Measurements from ENCODE around the gene CD200R1L. TPM values are rescaled to one million over a fixed set of nuclear protein-coding genes. Genes with fewer than 3 reads are reported as not detected.
"Not testable (repeated sequence)": the region's sequence is repeated elsewhere in the genome, so short reads cannot be mapped to it uniquely, and the experiment has no call there.

CD200R1L gene, protein sequence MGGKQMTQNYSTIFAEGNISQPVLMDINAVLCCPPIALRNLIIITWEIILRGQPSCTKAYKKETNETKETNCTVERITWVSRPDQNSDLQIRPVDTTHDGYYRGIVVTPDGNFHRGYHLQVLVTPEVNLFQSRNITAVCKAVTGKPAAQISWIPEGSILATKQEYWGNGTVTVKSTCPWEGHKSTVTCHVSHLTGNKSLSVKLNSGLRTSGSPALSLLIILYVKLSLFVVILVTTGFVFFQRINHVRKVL
- not detected for total RNA-seq

- ATAC-seq (no peak), DNase-seq (ENCODE audit: low spot score) (no peak)
Observed at GRCh38 chr3:112846764-112847163, at the start of gene CD200R1L. Gene CD200R1L (minus strand): TSS chr3:112846864. CDS start chr3:112829367, 17,497 bp downstream.

DNA sequence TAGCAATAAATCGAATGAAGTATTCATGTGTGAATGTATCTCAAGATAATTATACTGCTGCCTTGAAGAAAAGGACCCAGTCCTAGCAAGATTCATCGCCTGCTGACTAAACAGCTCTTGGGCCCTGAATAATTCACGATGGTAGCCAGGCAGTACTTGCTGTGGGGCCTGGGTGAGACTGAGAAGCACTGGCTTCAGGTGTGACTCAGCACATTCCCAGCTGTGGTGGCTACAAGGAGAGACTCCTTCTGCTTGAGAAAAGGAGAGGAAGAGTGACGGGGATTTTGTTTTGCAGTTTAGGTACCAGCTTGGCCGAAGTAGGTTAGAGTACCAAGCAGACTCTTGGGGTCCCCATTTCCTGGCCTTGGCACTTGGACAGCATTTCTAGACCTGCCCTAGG lies 47.6 kb upstream of the CD200R1L start:
- no peak for DNase-seq (ENCODE audit: low spot score)
- ATAC-seq = no peak

DNA sequence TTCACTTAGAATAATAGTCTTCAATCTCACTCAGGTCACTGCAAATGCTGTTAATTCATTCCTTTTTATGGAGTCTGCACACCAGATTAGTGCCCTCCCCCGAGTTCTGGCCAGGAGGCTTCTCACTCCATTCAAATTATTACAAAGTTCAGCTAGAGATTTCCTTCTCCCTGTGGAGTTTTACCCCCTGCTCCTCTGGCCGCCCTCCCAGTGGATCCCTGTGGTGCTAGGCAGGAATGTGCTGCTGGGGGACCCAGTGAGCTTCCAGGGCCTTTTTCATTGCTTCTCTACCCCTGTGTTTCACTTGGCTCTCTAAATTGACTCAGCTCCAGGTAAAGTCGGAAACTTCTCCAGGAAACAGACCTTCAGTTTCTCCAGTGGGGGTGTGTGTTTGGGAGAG lies 42.7 kb upstream of the CD200R1L start:
- no peak for ATAC-seq
- DNase-seq (ENCODE audit: low spot score) = no peak

- no peak for ATAC-seq
- no peak for DNase-seq (ENCODE audit: low spot score)
Observed at GRCh38 chr3:112888381-112889085, 41.9 kb upstream of the CD200R1L start.

- DNase-seq (ENCODE audit: low spot score) = no peak
- no peak for ATAC-seq
Observed at GRCh38 chr3:112884678-112885290, 38.1 kb upstream of the CD200R1L start.

GRCh38 chr3:112881891-112882290 lies 35.2 kb upstream of the CD200R1L start:
- no peak for ATAC-seq
- DNase-seq (ENCODE audit: low spot score) = no peak

DNA sequence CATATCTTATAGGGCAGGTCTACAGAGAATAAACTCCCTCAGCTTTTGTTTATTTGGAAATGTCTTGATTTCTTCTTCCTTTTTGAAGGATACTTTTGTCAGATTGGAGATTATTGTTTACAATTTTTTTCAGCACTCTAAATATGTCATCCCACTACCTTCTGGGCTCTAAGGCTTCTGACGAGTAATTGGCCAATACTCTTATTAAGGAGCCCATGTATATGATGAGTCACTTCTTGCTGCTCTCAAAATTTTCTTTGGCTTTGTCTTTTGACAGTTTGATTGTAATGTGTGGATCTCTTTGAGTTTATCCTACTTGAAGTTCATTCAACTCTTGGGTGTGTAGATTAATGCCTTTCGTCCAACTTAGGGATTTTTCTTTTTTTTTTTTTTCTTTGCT lies 28.9 kb upstream of the CD200R1L start:
- DNase-seq (ENCODE audit: low spot score) (no peak), ATAC-seq (no peak)

DNA sequence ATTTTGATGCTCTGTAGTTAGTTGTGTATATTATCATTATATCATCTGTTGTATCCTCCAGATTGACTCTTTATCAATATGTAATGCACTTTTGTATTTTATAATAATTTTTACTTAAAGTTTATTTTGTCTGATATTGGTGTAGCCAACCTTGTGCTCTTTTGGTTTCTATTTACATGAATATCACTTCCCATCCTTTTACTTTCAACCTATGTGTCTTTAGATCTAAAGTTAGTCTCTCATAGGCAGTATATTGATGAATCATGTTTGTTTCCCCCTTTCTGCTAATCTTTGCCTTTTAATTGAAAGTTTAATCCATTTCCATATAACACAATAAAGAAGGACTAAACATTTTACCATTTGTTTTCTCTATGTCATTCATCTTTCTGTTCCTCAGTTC lies 28.1 kb upstream of the CD200R1L start:
- ATAC-seq (no peak), DNase-seq (ENCODE audit: low spot score) (no peak)

- DNase-seq (ENCODE audit: low spot score) (no peak), ATAC-seq (no peak)
Observed at GRCh38 chr3:112873632-112874031, 27.0 kb upstream of the CD200R1L start.

GRCh38 chr3:112871735-112872134 lies 25.1 kb upstream of the CD200R1L start:
- ATAC-seq (no peak), DNase-seq (ENCODE audit: low spot score) (no peak)

DNA sequence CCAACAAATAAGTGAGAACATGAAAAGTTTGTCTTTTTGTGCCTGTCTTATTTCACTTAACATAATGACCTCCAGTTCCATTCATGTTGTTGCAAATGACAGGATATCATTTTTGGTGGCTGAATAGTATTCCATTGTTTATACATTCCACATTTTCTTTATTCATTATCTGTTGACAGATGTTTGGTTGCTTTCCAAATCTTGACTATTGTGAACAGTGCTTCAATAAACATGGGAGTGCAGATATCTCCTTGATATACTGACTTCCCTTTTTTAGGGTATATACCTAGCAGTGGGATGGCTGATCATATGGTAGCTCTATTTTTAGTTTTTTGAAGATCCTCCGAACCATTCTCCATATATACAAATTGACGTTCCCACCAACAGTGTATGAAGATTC lies 19.1 kb upstream of the CD200R1L start:
- no peak for DNase-seq (ENCODE audit: low spot score)
- ATAC-seq = no peak

DNA sequence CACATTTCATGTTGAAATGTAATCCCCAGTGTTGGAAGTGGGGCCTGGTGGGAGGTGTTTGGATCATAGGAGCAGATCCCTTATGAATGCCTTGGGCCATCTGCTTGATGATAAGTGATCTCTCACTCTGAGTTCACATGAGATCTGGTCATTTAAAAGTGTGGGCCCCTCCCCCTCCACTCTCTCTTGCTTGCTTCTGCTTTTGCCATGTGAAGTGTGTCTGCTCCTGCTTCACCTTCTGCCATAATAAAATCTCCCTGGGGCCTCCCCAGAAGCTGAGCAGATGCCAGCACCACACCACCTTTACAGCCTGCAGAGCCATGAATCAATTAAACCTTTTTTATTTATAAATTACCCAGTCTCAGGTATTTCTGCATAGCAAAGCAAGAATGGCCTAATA lies 14.2 kb upstream of the CD200R1L start:
- DNase-seq (ENCODE audit: low spot score) = no peak
- ATAC-seq = no peak

DNA sequence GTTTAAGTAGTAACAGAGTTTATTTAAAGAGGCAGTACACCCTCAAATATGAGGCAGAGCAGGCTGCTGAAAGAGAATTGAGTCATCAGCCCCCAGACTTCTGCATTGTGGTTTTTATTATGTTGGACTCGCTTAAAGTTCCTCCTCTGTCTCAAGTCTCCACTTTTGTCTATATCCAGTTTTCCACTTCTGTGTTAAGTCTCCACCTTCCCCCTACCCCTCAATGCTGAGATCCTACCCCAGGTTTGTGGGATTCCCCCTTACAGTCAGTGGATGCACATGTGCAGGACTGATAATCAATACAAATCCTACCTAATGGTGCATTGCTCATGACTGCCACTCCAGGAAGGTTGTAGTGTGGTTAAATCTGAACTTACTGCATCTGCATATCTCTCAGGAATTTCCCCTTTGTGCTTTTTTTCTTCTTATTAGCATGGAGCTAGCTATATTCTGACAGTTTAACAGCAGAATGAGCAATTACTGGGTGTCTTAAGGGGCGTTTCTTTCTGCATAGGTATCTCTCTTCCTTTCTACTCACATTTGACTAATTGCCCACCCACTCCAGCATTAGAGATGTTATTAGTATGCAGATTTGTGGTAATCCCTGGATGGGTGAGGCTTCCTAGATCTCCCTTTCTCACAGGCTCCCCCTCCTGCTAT lies 11.9 kb upstream of the CD200R1L start:
- ATAC-seq = peak; percentile 16
- no peak for DNase-seq (ENCODE audit: low spot score)

- DNase-seq (ENCODE audit: low spot score) (no peak), ATAC-seq (no peak)
Observed at GRCh38 chr3:112857526-112857925, 10.9 kb upstream of the CD200R1L start.

DNA sequence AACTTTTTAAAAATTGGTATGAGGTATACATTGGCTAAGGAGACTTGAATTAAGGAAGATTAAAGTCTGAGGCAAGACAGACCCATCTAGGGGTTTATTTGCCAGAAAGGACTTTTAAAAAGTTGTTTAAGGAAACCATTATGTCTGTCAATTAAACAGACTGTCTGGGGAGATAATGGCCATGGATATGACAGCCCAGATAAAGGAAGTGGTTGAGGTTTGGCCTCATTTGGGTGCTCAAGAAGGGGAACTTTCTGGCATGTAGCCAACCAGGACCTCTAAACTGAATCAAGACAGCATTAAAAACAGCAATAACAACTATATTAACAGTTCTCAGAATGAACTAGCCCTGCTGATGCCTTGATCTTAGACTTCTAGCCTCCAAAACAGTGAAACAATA lies 9.9 kb upstream of the CD200R1L start:
- DNase-seq (ENCODE audit: low spot score) (no peak), ATAC-seq (no peak)

GRCh38 chr3:112855883-112856282 lies 9.2 kb upstream of the CD200R1L start:
- DNase-seq (ENCODE audit: low spot score) (no peak), ATAC-seq (no peak)

- not testable (repeated sequence) for DNase-seq (ENCODE audit: low spot score); ATAC-seq
Observed at GRCh38 chr3:112855074-112855473, 8.4 kb upstream of the CD200R1L start.

DNA sequence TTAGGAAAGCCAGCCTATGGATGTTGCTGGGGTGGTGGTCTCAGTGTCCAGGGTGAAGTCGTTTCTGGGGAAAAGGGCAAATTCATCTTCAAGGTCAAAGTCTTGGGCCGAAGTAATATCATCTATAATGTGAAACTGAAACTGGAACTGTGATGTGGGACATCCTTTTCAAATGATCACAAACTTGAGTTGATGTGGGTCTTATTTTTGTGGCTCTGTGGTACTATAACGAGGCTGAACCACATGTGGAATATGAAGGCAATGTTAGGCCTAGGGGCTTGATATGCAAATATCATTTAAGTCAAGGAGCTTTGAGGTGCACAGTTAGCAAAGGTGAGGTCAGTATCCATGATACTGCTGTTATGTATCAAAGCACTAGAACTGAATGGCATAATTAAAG lies 1.5 kb upstream of the CD200R1L start:
- ATAC-seq = no peak
- DNase-seq (ENCODE audit: low spot score) = no peak

DNA sequence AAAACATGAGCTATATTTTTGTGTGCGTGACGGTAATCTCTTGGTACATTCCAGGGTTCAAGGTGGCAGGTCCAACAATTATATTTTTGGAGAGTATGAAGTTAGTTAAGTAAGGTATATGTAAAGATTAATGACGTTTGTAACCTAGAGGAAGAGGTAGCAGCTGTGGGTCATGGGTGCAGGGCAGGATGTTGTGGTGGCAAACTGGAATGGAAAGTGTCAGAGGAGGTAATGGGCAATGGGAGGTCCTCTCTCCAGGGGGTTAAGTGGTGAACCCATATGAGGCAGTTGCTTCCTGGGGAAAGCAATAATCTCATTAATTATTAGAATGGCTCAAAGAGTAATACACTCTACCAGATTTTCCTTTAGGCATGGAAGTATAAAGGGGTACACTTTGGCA lies 1.0 kb upstream of the CD200R1L start:
- DNase-seq (ENCODE audit: low spot score) = no peak
- ATAC-seq = no peak

GRCh38 chr3:112845772-112846171 lies 892 bp downstream of the CD200R1L start:
- ATAC-seq (no peak), DNase-seq (ENCODE audit: low spot score) (no peak)

- DNase-seq (ENCODE audit: low spot score) (no peak), ATAC-seq (no peak)
Observed at GRCh38 chr3:112829046-112829445, 17.6 kb downstream of the CD200R1L start.
